HG03175 (cell line): ENCODE results near the gene SLC13A2.

ENCODE experiments used
- ATAC-seq: cut with Tn5 transposase; IDR thresholded peaks from one replicate; pipeline ENCODE4 v1.9.1; 2021; ENCODE audit warnings: mild to moderate bottlenecking, moderate library complexity; ENCODE audit not compliant: unreplicated experiment

Gene SLC13A2

DNA sequence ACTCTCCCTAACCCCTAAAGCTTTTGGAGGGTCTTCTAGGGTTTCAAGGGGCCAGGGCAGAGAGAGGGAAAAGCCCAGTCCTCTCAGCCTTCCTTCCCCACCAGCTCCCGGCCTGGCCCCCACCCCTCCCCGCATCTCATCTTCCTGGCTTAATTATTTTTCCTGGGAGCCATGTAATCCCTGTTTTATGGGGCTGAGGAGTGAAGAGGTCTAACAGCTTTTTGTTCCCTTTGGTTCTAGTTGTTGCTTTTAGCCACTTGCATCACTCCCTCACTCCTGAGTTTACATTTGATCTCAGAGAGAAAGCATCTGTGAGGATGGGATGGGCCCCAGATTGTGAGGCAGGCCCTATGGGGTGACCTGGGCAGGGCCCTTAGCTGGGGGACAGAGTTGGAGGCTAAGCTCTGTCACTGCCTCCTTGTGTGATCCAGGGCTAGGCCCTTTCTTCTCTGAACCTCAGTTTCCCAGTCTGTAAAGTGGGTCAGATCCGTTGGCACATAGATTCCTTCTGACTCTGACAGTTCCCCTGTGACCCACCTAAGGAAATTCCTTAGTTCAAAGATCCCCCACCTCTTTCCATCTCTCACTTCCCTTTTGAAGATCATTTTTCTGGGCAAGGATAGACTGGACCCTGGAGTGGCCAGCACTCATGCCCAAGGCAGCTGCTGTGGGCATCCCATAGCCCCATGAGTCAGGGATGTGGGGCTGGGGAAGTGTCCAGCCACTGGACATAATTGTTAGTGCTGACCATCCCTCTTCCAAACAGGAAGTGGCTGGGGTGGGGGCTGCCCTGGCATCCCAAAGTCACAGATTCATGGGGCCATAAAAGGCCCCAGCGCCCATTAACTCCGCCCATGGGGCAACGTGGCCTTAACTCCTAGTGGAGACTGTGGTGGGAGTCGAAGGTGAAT is 58.9 kb downstream of the SLC13A2 start:
- no peak for ATAC-seq

DNA sequence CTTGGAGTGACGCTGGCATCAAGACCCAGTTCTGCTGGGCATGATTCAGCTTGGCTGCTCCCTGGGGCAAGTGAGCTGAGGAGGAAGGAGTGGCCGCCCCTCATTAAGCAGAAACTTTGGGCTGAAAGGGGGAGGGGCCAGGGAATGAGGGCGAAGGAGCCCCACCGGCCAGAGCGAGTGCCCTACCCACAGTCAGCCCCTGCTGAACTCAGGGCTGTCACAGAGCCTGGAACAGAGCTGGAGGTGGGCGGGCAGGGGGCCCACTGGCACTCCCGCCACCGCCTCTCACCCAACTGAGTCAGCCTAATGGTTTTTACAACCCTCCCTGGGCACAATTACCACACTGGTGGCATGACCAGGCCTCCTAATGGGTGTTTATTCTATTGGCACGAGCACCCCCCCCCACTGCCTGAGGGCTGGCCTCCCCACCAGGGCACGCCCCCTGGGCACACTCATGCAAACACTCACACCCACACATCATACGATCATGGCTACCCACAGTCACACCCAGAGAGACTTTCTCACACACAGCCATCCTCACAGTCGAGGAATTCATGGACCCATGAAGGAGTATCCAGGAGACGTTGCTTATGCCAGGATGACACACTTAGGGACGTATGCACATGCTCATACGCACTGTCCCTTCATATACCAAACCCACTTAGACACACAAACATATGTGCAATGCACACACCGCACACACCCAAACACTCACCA is 59.8 kb downstream of the SLC13A2 start:
- no peak for ATAC-seq

DNA sequence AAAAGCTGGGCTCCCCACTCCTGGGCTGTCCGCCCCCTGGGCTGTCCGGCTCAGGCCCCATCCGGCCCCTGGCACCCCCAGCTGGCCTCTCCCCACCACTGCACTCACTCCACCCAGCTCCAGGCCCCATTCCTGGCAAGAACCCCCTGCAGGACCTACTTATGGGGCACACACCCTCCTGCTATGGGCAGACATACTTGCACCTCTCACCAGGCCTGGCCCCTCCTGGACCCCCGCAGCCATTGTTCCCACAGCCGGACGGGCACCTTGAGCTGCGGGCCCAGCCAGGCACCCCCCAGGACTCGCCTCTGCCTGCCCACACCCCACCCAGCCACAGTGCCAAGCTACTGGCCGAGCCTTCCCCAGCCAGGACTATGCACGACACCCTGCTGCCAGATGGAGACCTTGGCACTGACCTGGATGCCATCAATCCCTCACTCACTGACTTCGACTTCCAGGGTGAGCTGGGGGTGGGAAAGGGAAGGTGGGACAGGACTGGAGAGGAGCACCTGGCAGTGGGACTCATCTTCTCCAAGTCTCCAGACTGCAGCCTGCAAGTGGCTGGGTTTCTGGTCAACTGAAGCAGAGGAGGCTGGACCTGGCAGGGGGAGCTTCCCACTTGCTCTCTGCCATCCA is 61.4 kb downstream of the SLC13A2 start:
- no peak for ATAC-seq

DNA sequence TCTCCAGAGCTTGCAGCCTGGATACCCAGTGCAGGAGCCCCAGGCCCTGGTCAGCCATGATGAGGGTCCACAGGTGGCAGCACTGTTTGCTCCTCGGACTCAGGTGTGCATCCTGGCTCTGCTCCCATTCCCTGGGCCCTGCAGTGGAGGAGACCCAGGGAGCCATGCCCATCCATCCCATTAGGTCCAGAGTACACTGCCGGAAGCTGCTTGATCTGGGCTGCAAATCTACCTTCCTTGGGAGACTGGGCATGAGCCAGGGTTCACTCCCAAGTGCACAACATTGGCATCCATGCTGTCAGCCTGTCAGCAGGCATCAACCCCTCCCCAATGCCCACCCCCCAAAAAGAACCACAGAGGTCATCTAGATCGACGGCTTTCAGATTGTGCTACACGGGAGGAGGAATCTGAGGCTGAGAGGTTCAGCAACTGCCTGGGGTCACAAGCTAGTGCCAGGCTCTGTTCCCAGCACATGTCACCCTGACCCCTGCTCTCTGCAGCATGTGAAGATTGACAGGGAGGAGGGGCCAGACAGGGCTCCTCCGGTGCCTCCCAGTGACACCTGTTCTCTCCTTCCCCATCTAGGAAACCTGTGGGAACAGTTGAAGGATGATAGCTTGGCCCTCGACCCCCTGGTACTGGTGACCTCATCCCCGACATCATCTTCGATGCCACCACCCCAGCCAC is 63.2 kb downstream of the SLC13A2 start:
- no peak for ATAC-seq

DNA sequence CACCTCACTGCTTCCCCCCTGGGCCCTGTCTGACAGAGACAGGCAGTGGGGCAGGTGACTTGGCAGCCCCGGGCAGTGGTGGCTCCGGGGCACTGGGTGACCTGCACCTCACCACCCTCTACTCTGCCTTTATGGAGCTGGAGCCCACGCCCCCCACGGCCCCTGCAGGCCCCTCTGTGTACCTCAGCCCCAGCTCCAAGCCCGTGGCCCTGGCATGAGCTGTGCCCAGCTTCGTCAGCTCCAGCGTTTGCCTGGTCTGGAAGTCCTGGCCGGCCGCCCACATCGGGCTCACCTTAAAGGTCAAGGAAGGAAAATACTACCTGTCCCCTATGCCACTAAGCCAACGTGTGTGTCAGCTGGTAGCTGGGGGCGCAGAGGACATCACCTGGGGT is 63.8 kb downstream of the SLC13A2 start:
- ATAC-seq, result no peak

DNA sequence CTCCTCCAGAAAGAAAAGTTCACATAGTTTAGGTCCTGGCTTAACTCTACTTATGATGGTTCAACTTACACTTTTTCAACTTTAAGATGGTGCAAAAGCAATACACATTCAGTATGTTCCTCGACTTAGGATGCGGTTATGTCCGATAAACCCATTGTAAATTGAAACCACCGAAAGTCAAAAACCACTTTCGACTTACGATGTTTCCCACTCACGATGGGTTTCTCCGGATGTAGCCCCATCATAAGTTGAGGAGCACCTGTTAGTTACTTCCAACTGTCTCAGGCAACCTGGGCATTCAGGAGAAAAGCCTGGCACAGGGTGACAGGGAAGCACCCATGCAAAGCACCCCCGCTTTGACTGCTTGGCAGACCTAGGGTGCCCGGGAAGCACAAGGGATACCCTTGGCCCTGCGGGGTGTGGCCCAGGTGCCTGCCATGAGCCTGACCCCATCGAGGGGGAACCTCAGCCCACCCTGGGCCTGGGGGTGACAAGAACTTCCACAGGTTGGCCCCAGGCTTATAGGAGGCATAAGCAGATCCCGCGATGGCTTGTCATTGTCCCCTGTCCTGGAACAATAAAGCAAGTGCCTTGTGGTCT is 65.0 kb downstream of the SLC13A2 start:
- no peak for ATAC-seq

DNA sequence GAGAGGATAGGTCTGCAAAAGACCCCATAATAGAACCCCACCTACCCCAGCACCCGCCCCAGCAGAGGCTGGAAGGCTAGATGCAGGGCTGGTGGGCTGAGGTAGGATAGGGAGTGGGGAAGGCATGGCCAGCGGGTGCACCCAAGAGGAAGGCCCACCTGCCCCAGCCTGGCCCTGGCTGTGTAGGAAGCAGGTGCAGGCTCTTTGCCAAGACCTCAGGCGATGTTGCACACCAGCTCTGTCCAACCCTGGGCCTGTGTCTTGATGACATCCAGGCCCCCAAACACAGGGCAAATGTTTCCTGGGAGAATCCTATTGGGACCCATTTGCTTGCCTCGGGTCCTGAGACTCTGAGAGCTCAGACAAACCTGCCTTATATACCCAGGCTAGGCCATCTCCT is 66.8 kb downstream of the SLC13A2 start:
- ATAC-seq, result no peak

DNA sequence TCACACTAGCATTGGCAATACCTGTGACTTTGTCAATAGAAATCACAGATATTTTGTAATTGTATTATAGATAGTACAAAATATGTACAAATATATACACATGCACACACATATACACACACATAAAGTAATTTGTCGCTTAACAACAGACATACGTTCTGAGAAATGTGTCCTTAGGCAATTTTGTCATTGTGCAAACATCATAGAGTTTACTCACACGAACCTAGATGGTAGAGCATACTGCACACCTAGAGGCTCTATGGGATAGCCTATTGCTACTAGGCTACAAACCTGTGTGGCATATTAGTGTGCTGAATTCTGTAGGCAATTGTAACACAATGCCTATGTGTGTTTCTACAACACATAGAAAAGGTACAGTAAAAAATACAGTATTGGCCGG is 68.0 kb downstream of the SLC13A2 start:
- no peak for ATAC-seq

DNA sequence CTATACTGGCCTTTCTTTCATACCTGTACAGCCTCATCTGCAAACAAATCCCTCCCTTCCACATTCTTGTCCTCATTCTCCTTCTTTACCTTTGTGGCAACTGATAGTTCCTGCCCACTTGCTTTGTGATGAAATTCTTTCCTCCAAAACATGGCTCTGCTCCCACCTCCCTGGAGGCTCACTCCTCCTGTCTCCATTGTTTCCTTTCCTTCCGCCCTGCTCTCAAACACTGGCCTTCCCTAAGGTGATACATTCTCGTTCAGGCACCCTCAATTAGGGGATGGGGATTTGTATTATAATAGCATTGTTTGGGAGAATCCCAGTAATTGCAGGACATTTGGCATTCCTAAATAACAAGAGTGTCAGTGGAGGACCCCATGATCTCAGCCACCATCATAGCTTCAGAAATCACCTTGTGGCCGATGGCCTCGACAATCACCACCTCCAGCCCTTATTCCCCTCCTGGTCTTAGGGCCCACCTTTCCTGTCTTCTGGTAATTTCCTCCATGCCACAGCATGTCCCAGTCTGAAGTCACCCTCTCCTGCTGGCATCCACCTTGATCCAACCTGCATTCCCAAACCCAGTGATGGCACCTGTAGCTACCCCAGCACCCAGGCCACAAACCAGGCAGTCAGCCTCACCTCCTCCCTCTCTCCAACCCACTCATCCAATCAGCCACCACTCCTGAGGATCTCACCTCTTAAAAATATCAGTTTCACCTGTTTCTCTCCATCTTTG is 71.1 kb downstream of the SLC13A2 start:
- ATAC-seq, result no peak

DNA sequence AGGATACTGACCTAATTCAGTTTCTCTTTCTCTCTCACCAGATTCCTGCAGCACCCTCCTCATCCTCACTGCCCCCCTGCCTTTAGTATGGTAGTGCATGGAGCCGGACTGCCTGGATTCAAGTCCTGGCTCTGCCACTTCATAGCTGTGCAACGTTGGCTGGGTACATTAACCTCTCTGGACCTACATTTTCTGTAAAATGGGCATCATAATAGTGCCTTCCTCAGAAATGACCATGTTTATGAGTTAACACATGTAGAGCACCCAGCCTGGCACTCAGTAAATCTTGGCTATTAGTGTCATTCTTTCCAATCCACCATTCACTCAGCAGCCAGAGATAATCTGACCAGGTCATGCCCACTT is 71.7 kb downstream of the SLC13A2 start:
- no peak for ATAC-seq

DNA sequence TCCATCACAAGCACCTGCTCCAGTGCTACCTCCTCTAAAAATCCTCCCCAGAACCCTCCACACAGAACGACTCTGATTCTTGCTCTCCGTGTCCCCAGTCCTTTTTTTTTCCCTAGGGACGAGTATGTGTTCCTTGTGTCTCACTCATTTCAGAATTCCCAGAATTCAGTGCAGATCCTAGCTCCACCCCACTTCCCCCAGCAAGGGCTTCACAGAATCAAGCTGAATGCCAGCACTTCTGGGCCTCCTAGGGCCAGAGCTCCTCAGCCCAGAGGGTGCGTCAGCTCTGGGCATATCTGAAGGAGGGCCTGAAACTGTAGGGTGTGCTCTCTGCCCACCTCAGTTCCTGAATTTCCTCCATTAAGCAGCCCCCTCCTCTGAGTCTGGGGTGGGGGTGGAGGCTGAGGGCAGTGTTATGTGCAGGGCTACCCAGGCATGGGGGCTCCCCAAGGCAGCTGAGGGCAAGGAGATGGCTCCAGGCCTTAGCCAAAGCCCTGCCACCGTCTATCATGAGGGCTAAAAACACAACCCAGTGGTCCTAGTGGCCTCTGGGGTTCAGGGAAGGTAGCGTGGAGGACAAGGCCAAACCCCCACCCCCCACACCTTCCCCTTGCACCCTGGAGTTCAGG is 72.5 kb downstream of the SLC13A2 start:
- ATAC-seq, result no peak

DNA sequence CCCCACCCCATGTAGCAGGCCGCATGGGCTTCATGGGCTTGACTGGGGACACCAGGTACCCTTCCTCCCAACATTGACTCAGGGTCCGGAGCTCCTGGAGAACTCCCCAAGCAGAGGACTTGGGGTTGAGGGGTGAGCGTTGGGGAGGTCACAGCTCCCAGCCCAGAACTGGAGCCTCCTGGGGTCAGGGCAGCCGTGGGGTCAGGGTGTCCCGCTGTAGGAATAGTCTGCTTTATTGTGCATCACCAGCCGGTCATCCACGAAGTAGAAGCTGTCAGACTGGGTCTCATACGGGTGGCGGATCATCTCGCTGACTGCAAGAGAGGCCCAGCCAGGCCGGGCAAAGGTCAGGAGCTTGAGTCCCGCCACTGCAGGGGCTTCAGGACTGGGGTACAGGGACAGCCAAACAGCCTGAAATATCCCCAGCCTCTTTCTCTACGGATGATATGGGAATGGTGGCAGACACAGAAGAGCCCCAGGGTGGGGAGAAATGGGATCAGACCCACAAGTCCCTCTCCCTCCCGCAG is 73.7 kb downstream of the SLC13A2 start:
- no peak for ATAC-seq
